Activated CD4-positive, alpha-beta T cell treated with anti-CD3 and anti-CD28 coated beads, Interleukin-2, Interleukin-6, amounts not matched to agents 100 ng/mL and 50 ng/mL, durations not matched to agents 16 hours and 8 hours (primary cell): Measurements from ENCODE around the gene MAP2K5.
A peak's percentile ranks its signal among the peaks of the same experiment; 100 is the strongest.

Experiments
- DNase-seq: peaks from one replicate; pipeline ENCODE4 v3.0.0-alpha.2; 2020

The MAP2K5 gene

DNA sequence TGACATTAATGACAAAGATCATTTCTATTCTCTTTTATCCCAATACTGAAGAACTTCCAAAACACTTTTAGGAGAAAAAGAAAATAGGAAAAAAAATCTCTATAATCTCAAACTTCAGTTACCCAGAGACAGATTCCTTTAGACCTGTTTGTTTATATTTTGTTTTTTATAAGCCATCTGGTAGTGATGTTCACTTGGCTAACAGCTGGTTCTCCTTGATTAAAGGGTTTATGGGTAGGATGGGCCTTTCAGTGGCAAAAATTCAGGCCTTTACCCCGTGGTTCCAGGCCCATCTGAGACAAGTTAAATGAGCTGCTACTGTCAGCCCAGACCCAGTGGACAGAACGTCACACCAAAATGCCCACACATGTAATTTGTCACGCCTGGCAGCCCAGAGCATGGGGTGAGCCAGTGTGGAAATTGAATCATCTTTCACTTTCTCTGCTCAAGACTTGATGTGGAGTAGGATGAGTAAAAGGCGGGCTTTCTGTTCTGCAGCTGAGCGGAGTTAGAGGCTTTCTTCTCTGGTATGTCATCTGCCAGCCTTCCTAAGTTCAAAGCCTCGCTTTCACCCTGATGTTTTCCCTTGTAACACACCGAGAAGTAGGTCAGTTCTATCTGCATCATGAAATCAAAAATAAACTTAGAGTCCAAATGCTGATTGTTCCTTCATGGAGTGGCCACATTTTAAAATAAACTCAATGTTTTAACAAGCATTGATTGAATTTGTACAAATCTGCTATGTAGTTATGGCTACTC lies 220.3 kb downstream of the MAP2K5 start:
- DNase-seq = peak; percentile 76

DNA sequence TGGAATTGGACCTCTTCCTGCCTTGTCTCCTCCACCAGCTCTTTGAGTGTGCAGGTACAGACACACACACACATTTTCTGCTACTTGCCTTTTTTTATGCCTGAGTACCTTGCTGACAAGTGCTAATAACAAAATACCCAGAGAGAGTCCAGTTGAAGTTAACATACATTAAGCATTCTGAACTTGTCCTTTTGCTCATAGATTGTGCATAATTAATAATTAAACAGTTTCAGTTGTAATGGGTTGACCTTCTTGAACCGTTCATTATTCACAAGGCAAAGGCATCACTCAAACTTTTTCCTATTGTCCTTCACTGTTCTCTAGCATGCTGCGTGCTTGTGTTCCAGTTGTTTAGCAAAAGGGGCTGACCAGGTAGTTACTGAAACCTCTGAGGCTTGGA lies 223.2 kb downstream of the MAP2K5 start:
- no peak for DNase-seq

DNA sequence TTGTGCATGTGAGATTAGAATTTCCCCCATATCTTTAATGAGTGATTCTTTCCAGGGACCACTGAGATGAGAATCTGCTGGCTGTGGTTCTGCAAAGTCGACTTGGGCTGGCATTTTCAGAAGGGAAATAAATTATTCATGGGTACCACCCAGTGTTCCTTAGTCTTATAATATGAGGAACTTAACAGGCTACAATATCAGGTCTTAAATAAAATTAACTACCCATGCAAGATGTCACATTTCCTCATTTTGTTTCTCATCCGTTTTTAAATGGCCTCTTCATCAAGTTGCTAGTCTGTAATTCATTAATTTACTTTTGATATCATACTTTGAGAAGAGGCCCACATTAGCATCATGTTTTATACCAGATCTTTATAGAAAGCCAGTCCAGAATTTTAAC lies 224.5 kb downstream of the MAP2K5 start:
- DNase-seq = no peak

DNA sequence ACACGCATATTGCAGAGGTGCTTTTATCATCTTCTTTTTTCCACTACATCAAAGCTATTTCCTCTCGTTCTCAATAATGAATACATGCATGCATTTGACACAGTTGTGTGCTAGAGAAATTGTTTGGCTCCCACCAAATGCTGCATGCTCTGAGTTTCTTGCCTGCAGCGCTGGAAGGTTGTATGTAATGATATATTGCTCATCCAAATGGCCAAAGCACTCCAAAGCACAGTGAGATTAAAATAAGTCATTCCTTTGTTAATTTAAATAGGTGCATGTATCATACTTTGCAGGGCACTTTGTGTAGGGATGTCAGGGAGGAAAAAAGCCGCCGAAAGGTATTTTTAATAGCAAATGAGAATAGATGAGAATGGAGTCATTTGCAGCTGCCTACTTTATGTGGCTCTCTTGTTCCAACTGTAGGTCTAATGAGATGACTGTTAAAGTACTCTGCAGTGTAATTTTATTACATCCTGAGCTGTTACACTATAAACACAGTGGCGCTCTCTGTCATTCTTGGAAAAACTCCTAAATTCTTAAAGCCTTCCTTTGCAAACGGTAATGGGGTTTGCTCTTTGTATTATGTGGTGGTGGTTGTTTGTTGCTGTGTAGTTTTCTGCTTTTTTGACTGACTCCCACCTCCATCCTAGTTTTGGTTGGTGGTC lies 225.9 kb downstream of the MAP2K5 start:
- no peak for DNase-seq

DNA sequence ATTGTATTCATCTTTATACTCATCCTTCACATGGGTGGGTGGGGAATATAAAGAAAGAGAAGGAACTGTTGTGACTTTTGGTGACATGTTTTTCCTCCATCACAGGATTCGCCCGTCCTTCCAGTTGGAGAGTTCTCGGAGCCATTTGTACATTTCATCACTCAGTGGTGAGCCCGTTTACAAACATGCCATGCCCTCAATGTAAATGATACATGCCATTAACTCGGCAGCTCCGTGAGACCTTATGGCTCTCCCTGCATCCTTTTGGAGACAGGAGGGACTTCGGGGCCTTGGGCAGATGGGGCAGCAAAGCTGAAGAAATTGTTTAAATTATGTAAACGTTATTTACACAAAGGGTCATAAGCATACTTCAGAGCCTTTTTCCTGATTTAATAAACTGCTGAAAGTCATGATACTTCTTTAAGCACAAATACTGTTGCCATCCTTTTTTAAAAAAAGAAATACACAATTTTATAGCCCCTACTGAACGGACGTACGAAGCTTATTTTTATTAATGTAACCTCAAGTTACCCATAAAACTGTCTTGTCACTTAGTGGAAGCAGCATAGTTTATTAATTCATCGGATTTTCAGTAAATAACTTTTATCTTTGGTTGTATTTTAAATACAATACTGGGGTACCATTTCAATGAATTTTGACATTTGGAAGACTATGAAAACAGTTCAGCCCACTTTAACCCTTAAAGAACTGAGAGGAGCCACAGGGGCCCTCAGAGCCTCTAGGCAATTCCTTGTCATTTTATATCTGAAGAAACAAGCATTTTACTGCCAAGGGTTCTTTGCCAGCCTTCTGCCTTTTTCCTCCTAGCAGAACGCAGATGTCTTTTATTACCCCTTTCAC lies 227.2 kb downstream of the MAP2K5 start:
- DNase-seq = no peak

DNA sequence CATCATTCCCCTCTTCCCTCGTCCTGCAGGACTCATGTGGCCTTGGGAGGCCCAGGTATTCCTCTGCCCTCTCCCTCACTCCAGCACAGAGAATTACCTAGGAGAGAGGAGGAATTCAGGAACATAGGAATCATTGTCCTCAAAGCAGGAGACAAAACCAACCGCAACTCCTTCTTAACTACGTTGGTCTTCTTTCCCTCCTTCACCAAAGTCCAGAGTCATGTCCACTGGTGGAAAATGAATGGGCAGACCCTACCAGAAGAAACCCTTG lies 227.8 kb downstream of the MAP2K5 start:
- no peak for DNase-seq

DNA sequence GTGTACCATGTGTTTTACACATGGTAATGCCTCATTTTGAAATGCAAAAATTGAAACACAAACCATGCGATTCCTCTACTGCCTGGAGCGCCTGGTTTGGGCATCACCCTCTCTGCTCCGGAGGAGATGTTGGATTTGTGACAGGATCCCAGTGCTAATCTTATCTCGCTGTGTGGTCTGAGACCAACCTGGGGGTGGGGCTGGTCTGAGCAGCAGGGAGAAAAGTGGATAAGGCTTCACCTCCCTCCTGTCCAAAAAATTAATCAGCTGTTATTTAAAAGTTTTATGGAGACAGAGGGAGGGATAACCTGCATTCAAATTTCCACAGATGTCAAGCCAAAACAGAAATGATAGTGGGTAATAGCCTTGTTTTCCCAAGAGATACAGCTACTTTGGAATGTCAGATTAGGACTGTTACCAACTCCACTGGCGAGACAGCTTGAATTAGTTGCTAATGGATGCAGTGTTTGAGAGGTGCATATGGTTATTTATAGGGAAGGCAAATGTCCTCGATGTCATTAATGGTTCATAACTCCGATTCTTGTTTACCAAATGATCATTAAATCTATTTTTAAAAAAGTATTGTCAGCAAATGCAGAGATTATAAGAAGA lies 228.8 kb downstream of the MAP2K5 start:
- DNase-seq = no peak

DNA sequence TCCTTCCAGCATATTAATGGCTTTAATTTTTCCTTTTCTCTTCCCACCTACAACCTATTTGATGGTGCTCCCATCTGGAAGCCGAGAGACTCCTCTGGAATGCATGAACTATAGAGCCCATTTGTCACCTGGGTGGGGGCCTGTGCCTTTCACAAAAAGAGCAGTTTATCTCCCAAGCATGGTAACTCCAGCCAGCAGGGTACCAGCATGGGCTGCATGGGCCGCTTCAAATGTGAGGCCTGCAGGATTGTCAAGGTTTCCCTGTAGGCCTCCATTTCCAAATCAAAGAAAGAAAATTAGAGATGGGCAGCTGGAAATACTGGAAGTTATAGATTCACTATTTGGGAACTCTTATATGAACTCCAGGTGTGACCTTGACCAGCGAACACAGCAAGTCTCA lies 232.1 kb downstream of the MAP2K5 start:
- DNase-seq = no peak

DNA sequence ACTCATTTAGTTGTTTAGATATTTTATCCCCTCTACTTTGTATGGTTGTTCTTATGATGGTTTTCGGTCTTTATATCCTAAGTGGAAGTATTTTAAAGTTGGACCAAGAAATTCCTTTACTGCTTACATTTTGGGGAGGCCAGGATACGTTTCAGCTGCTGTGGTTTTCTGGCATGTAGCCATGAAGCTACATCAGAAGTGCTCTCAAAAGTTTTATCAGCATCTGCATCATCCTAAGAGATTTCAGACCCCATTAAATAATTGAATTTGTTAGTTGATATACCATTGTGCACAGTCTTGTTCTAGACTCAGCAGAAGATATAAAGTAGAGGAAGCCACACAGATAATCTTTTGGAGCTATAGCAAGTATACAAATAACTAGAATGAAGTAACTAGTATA lies 232.7 kb downstream of the MAP2K5 start:
- DNase-seq = no peak

DNA sequence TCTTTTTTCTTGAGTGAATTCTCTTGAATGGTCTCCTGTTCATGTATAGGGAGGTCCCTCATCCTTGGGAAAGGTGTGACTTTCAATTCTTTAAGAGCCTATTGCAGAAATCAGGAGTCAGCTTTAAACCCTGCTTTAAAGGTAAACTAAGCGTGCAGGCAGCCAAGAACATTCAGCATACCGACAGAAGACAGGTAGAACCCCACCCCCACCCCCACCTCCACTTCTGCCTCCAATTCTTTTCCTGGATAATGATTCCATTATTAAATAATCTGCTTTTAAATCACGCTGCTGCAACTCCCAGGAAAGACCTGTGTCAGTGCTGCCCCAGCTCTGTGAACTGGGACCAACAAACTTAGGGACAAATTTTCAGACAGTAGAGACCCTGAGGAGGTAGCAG lies 233.5 kb downstream of the MAP2K5 start:
- DNase-seq = no peak

DNA sequence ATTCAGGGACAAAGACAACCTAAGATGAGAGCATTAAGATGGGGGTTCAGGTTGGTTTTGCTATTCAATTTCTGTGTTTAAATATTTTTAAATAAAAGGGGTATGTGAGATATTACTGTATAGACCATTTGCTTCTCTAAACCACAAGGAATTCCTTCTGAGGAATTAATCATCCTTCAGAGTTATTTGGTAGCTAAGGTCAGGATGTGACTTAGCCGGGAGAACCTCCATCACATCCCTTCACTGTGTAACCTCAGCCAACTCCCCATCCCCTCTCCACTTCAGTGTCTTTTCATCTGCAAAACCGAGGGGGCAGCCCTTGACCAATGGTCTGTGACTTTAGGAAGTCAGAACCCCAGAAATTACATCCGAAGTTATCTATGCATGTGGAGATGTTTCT lies 234.1 kb downstream of the MAP2K5 start:
- no peak for DNase-seq

DNA sequence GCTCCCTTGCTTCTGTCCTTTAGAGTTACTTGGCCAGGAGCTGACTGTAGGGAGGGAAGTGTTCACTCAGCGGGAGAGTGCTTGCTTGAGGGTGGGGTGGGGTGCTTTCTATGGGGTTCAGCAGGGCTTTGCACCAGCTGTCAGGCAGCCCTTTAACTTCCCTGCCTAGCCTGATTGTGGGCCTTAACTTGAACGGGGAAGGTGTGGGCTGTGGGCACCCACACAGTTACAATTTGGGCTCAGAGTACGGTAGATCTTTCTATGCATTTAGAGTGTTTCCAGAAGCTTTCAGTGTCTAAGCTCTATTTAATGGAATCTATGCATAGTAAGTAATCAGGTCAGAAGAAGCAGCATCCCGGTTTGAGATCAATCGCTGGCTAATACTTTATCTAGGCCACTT lies 234.6 kb downstream of the MAP2K5 start:
- DNase-seq = no peak

DNA sequence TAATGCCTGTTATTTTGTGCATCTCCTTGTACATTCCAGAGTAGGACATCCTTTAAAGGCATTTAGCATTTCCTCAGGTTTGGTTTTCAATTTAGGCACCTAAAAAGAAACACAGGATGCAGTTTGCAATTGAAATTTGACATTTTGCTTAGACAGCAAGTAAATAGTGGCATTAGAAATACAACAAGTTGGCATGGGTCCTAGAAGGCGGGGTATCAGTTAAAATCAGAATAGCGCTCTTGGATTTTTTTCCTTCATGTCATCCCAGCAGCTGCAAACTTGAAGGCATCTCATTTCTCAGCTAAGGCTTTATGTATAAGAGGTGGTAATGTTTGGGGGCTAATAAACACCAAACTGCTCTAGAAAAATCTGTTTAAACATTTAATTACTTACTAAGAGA lies 235.3 kb downstream of the MAP2K5 start:
- no peak for DNase-seq

DNA sequence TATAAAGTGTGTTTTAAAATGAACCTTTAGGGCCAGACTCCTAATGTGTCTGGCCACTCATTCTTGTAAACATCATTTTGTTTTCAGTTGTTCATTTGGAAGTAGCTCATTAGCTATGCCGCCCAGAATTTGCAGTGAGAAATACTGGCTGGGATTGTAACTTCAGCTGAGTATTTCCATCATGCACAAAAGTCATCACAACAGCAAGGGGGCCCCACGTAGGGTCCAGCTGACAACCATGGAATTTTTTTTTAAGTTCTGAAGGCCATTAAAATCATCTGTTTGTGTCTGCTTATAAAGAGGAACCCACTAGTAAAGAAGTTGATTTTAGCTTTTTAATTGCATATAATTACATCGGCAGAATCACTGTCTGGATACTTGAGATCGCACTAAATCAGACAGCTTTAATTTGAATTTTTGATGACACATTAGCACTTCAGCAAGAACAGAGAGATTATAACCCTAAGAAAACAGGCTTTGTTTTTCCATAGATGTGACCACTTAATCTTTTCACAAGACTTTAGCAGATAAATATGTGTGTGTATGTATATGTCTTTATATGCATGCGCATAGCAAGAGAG lies 236.6 kb downstream of the MAP2K5 start:
- no peak for DNase-seq

DNA sequence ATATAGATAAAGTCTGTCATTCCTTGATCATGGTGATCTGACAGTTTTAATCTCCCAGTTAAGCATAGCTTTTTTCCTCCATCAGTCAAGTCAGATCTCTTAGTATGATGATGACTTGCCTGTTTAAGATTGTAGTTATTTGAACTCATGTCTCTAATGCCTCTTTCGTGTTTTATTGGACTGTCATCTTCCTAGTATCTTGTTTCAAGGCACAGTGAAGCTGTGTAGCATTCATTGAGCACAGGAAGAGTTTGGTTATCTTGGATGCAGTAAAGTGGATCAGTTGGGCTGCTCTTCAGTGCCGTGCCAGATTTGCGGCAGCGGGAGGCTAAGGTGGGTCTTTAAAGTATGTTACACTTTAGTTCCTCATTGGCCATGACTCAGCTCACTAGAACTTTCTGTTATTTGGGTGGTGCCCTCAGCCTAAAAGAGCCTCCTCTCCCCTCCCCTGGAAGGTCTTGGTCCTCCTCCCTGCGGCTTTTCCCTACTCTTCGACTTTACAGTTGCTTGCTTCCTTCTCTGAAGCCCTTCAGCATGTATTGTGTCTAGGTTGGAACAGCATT lies 237.1 kb downstream of the MAP2K5 start:
- DNase-seq = no peak

DNA sequence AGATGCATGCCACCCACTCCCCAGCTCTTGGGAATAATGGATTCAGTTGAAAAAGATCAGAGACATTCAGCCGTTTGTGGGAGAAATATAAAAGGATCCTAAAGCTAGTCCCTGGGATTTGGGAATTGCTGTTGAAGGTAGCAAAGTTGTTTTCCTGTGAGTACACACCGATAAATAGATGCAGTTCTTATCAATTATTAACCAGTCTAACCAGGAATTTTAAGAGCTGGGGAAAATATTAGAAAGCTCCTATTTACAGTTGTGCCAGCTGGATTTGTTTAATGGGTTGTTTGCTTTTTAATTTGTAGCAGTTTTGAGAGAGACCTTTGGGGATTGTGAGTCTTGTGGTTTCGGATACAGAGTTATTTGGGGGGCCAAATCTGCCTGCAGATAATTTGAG lies 238.6 kb downstream of the MAP2K5 start:
- no peak for DNase-seq

DNA sequence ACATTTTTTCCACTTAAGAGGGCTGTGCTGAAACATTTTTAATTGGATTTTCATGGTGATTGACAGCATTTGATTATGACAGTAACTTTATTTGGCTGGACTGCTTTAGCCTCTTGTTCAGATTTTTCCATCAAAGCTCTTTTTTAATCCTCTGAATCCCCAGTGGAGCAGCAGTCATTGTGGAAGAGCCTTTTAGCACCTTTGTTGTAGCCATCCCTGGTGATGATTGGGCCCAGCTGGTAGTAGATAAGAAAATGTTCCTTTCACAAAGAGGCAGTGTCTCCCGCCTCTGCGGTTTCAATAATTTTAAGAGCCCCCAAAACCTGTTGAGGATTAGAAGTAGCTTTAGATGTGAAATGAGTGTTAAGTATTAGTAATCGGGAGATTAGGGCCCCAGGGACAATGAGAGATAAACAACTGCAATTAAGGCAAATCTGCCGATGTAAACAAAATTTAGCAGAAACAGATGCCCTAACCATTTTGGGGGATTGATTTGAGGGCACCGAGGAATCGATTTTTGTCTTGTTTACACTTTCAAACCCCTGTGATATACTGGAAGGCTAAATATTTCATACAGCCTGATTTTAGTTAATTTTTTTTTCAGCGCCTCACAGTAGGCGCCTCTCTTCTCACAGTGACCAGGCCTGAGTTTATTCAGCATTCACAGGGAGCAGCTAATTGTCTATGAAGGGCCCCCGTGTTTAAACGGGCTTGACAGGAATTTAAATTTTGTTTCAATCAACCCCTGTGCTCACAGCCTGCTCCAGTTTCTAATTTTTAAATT lies 239.6 kb downstream of the MAP2K5 start:
- DNase-seq = no peak

DNA sequence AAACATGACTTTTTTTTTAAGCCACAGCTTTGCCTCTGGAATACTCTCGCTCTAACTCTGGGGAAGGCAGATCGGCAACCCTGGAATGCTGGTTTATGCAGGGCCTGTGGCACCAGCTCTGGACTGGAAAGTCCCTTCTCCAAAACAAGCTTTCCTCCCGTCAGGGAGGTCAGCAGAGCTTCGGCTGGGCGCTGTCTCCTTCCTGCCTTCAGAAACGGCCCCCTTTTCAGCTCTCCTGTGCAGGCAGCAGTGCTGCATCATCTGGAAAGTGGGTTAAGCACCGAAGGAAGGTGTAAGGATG lies 240.1 kb downstream of the MAP2K5 start:
- no peak for DNase-seq

DNA sequence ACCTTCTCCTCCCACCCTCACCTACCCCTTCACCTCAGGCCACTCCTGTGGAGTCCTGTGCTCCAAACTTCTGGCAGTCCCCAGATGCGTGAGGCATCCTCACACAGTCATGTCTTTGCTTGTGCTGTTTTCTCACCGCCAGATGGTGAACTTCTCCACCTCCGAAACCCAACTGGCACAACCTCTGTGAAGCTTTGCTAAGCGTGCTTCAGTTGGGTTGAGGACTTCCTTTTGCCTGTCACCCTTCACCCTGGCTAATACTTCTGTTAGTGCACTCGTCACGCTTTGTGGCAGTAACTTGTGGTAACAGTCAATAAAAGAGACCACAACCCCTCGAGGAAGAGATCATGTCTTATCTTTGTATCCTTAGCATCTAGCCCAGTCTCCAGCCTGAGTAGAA lies 240.8 kb downstream of the MAP2K5 start:
- DNase-seq = peak; percentile 38

DNA sequence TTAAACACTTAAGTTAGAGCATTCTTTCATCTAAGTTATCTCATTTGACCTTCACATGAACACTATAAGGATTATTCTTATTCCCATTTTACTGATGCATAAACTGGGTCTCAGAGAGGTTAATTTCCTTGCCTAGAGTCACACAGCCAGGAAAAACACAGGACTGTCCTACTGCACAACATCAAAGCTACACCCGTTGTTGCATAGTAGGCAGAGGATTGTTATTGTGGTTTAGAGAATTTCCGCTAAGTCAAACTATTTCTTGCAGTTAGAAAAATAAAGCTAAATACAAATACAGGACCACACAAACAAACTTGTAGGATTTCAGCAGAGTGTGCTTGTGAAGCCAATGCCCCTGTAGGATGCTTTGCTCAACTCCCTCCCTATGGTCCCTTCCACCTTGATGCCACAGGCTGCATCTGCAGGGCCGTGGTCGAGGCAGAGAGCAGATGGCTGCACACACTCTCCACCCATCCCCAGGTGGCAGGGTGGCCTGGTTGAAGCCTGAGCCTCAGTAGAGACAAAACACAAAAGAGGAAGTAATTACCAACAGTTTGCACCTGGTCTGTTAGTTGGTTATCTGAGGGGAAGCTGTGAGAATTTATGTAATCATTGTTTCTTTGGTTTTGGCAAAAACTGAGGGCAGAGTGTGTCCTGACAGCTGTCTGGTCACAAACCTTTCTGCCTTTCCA lies 241.7 kb downstream of the MAP2K5 start:
- no peak for DNase-seq

DNA sequence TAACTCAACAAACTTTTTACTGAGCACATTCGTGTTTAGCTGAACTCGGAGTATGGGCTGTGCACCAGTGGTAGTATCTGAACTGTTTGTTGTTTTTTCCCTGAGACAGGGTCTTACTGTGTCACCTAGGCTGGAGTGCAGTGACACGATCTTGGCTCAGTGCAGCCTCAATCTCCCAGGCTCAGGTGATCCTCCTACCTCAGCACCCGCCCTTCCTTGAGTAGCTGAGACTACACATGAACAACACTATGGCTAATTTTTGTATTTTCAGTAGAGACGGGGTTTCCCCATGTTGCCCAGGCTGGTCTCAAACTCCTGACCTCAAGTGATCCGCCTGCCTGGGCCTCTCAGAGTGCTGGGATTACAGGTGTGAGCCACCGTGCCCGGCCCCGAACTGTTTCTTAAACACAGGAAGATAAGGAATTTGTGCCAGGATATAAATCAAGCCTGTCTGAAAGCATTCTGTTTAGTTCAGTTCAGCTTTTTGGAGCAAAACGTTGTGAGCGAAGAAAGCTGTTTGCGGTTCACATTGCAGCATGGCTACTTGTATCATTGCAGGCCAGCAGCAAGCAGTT lies 242.4 kb downstream of the MAP2K5 start:
- no peak for DNase-seq
